NCI-H1092 (cell line): ENCODE results near the gene DCAKD.
"Not testable (repeated sequence)": the region's sequence is repeated elsewhere in the genome, so short reads cannot be mapped to it uniquely, and the experiment has no call there.

ENCODE experiments used
- DNase-seq: peaks from one replicate; lab custom pipeline; 2025; lab: John Stamatoyannopoulos, UW

DCAKD gene

GRCh38 chr17:45063198-45063597, 11.8 kb upstream of the DCAKD start:
- DNase-seq = no peak

GRCh38 chr17:45061606-45062205, 10.3 kb upstream of the DCAKD start:
- no peak for DNase-seq

- peak; percentile 99 for DNase-seq
These were observed 9.6 kb upstream of the DCAKD start, which contains the start of gene NMT1 for GRCh38 chr17:45060797-45061605. TSS of gene NMT1 (plus strand) at chr17:45061317. CDS start at chr17:45061330, 13 bp downstream.

GRCh38 chr17:45060382-45060796, 9.0 kb upstream of the DCAKD start:
- peak; percentile 47 for DNase-seq

GRCh38 chr17:45052052-45052772, 780 bp upstream of the DCAKD start:
- DNase-seq = no peak

GRCh38 chr17:45051720-45052051, 254 bp upstream of the DCAKD start:
- DNase-seq = not testable (repeated sequence)

GRCh38 chr17:45050481-45051059, 862 bp downstream of the DCAKD start:
- no peak for DNase-seq

GRCh38 chr17:45048795-45049563, 2.5 kb downstream of the DCAKD start:
- no peak for DNase-seq

- DNase-seq = no peak
These were observed 4.8 kb downstream of the DCAKD start for GRCh38 chr17:45046537-45047125.

- no peak for DNase-seq
These were observed 7.5 kb downstream of the DCAKD start for GRCh38 chr17:45043813-45044540.

GRCh38 chr17:45042346-45043120, 8.9 kb downstream of the DCAKD start:
- DNase-seq = no peak

- no peak for DNase-seq
These were observed 11.0 kb downstream of the DCAKD start for GRCh38 chr17:45040459-45040858.

GRCh38 chr17:45038728-45039634, 12.5 kb downstream of the DCAKD start:
- no peak for DNase-seq

GRCh38 chr17:45036691-45037090, 14.7 kb downstream of the DCAKD start:
- no peak for DNase-seq

GRCh38 chr17:45035848-45036247, 15.6 kb downstream of the DCAKD start:
- DNase-seq = no peak

- no peak for DNase-seq
These were observed 16.8 kb downstream of the DCAKD start for GRCh38 chr17:45034599-45034998.

GRCh38 chr17:45032174-45032541, 19.3 kb downstream of the DCAKD start:
- no peak for DNase-seq

GRCh38 chr17:45031231-45032173, 19.9 kb downstream of the DCAKD start:
- no peak for DNase-seq
